D721Med (cell line): ENCODE measurements around the gene BLTP3A.
"Not testable (repeated sequence)": the region's sequence is repeated elsewhere in the genome, so short reads cannot be mapped to it uniquely, and the experiment has no call there.

Experiments
- DNase-seq: peaks from one replicate; pipeline ENCODE4 v3.0.0; 2011; ENCODE audit warnings: low spot score; ENCODE audit not compliant: insufficient read length
- FAIRE-seq: peaks from 2 replicates; lab custom pipeline; 2011; peaks lifted over from hg19 to GRCh38; lab: Jason Lieb, UNC
- TF ChIP-seq, protein P1 (sequence below): IDR thresholded peaks from 2 replicates; pipeline ENCODE4 v1.5.1; 2012; ENCODE audit warnings: mild to moderate bottlenecking, control low read depth; ENCODE audit not compliant: insufficient read depth; ENCODE audit errors: missing control alignments

Gene BLTP3A, protein sequence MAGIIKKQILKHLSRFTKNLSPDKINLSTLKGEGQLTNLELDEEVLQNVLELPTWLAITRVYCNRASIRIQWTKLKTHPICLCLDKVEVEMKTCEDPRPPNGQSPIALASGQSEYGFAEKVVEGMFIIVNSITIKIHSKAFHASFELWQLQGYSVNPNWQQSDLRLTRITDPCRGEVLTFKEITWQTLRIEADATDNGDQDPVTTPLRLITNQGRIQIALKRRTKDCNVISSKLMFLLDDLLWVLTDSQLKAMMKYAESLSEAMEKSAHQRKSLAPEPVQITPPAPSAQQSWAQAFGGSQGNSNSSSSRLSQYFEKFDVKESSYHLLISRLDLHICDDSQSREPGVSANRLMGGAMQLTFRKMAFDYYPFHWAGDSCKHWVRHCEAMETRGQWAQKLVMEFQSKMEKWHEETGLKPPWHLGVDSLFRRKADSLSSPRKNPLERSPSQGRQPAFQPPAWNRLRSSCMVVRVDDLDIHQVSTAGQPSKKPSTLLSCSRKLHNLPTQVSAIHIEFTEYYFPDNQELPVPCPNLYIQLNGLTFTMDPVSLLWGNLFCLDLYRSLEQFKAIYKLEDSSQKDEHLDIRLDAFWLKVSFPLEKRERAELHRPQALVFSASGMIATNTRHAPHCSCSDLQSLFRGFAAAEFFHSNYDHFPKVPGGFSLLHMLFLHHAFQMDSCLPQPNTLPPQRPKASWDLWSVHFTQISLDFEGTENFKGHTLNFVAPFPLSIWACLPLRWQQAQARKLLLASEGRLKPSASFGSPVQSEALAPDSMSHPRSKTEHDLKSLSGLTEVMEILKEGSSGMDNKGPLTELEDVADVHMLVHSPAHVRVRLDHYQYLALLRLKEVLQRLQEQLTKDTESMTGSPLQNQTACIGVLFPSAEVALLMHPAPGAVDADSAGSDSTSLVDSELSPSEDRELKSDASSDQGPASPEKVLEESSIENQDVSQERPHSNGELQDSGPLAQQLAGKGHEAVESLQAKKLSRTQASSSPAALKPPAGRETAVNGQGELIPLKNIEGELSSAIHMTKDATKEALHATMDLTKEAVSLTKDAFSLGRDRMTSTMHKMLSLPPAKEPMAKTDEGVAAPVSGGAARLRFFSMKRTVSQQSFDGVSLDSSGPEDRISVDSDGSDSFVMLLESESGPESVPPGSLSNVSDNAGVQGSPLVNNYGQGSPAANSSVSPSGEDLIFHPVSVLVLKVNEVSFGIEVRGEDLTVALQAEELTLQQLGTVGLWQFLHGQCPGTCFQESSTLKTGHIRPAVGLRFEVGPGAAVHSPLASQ (N-terminal part only)

DNA sequence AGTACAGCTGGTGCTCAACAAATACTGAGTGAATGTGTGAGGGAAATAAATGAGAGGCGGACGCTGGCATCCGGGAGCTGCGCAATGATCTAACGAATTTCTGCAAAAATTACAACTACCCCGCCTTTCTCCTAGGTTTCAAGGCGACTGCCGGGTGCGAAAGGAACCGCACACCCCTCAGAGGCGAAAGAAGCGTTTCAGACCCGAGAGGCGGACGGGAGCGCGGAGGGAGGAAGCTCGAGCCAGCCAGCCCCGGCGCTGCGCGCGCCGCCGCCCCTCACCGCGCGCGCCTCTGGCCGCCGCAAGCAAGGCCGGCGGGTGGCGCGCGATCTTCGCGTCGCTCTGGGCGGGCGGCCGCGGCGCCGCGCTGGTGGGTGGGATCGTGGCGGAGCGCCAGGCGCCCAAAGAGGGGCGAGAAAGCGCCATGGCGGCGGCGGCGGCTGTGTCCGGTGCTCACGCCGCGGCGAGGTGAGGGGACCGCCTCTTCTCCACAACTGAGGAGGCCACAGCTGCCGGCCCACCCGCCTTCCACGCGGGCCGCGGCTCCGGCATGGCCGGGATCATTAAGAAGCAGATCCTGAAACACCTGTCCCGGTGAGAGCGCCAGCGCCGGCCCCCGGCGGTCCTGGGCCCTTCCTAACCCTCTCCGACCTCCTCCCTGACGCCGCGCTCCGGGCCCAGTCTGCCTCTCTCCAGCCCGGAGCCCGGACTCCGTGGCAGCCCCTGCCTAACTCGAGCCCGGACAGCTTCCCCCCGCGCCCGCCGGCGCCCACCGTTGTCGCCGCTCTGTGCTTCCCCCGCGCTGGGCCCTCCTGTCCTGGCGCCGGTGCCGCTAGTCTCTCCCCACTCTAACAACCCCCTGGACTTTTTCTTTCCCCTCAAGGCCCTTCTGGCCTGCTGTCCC, at the start of gene BLTP3A:
Gene BLTP3A, plus strand, starts transcription at position 383 of the 904 bp plus-strand sequence. Its CDS starts 168 bp downstream, at position 551.
- peak; percentile 67 for DNase-seq
- TF ChIP-seq, protein P1, sequence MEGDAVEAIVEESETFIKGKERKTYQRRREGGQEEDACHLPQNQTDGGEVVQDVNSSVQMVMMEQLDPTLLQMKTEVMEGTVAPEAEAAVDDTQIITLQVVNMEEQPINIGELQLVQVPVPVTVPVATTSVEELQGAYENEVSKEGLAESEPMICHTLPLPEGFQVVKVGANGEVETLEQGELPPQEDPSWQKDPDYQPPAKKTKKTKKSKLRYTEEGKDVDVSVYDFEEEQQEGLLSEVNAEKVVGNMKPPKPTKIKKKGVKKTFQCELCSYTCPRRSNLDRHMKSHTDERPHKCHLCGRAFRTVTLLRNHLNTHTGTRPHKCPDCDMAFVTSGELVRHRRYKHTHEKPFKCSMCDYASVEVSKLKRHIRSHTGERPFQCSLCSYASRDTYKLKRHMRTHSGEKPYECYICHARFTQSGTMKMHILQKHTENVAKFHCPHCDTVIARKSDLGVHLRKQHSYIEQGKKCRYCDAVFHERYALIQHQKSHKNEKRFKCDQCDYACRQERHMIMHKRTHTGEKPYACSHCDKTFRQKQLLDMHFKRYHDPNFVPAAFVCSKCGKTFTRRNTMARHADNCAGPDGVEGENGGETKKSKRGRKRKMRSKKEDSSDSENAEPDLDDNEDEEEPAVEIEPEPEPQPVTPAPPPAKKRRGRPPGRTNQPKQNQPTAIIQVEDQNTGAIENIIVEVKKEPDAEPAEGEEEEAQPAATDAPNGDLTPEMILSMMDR, result peak; percentile 28
- FAIRE-seq, result no peak

DNA sequence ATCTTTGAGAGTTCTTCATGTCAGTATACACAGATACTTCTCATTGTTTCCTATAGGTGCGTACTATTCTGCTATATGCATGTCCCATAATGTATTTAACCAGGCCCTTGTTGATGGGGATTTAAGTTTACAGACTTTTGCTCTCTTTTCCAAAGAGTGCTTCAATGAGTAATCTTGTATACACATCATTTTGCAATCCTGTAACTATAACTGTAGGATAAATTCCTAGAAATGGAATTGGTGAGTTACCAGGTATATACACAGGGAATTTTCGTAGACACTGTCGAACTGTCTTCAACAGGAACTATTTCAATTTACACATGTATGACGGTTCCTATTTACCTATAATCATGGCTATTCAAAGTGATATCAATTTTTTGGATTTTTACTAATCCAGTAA, 49.8 kb upstream of the BLTP3A start:
- no peak for DNase-seq
- TF ChIP-seq, protein P1, result no peak
- FAIRE-seq, result no peak

DNA sequence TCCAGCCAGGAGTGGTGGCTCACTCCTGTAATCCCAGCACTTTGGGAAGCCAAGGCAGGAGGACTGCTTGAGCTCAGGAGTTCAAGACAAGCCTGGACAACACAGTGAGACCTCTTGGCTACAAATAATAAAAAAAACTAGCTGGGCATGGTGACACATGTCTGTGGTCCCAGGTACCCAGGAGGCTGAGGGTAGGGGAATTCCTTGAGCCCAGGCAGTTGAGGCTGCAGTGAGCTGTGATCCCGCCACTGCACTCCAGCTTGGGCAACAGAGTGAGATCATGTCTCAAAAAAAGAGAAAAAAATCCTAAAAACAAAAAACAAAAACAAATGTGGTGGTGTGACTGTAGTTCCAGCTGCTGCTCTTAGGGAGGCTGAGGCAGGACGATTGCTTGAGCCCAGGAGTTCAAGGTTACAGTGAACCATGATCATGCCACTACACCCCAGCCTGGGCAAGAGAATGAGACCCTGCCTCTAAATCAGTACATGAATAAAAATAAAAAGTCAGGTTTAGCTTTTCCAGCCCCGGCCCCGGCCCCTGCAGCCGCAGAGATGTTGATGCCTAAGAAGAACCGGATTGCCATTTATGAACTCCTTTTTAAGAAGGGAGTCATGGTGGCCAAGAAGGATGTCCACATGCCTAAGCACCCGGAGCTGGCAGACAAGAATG, 48.1 kb upstream of the BLTP3A start:
- no peak for DNase-seq
- no peak for FAIRE-seq

DNA sequence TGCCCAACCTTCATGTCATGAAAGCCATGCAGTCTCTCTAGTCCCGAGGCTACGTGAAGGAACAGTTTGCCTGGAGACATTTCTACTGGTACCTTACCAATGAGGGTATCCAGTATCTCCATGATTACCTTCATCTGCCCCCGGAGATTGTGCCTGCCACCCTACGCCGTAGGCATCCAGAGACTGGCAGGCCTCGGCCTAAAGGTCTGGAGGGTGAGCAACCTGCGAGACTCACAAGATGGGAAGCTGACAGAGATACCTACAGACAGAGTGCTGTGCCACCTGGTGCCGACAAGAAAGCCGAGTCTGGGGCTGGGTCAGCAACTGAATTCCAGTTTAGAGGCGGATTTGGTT, 47.6 kb upstream of the BLTP3A start:
- FAIRE-seq, DNase-seq: not testable (repeated sequence)

More for the DNA sequence above, 48.1 kb upstream of the BLTP3A start:
- TF ChIP-seq, protein P1, result no peak

DNA sequence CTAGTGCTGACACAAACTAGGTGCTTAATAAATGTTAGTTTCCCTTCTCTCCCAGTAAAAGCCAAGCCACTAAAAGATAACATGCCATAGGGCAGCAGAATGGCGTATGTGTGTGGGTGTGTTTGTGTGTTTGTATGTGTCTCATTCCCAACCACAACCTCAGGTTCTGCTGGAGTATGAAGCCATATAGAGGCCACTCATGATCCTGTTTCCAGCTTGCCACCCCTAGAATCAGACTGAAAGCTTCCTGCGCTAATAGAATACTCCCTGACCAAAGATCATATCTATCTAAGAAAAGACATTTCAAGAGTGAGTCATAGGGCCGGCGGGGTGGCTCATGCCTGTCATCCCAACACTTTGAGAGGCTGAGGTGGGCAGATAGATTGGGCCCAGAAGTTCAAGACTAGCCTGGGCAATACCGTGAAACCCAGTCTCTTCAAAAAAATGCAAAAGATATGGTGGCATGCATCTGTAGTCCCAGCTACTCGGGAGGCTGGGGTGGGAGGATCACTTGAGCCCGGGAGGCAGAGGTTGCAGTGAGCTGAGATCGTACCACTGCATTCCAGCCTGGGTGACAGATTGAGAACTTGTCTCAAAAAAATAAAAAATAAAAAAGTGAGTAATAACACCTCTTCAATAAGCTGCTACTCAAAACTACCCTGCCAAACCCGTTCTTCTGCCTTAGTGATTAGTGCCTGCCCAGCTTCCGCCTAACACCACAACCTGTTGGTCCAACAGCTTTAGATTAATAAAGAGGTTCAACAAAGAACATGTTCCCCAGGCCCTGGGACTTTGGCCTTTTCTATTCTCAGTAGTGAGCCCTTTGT, 46.4 kb upstream of the BLTP3A start:
- FAIRE-seq (no peak), DNase-seq (no peak)

More for the DNA sequence above, 46.4 kb upstream of the BLTP3A start:
- TF ChIP-seq, protein P1, result no peak
